Measurements from ENCODE around the gene UBQLN1. TPM values are rescaled to one million over a fixed set of nuclear protein-coding genes. Genes with fewer than 3 reads are reported as not detected.

Gene UBQLN1
- total RNA-seq, 1 experiment from 2014 or later: 111 TPM

DNA sequence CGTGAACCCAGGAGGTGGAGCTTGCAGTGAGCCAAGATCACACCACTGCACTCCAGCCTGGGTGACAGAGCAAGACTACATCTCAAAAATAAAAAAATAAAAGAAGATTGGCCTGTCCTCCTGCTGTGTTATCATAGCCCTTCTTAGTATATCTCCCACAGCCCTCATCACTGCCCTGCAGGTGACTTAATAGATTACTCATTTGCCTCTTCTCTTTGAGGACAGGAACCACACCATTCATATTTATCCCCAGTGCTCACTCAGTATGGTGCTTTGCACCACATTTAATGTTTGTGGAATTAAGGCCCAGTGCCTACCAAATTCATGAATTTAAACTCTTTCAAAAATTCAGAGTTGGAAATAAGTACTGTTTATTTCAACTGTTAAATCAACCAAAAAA, 74.5 kb downstream of the UBQLN1 start:
- H3K4me1 ChIP-seq (ENCODE audit: insufficient read depth, low read length): no peaks in the 10 kb centered on the region
- Mint-ChIP-seq H3K27ac (no peak overlapping the region; a peak in 1 of 7 replicates), H3K27me3 (ENCODE audit: low read depth) (peaks cover 2% of the 10 kb centered on the region), H3K9me3 (no peaks in the 10 kb centered on the region), H3K4me3 (no peak overlapping the region), H3K4me1 (peaks cover 31 to 39% of the 10 kb centered on the region in 2 experiments), H3K36me3 (ENCODE audit: insufficient read depth in 1 of 3, low read depth in 3 of 3) (peaks cover 0 to 5% (median 4%) of the 10 kb centered on the region in 3 experiments; a peak in 4 of 7 replicates)
- no peak overlapping the region for H4K8ac ChIP-seq (replicated peaks; ENCODE audit: insufficient read length, low read depth, low read length)
- no peak overlapping the region for H3K56ac ChIP-seq (ENCODE audit: insufficient read length, low read depth, low read length)
- no peak overlapping the region for H2BK120ac ChIP-seq (ENCODE audit: low read depth, low read length, poor library complexity, severe bottlenecking)
- no peaks in the 10 kb centered on the region for H3K27me3 ChIP-seq (ENCODE audit: insufficient read depth, low read length)
- no peaks in the 10 kb centered on the region for H3K23me2 ChIP-seq (ENCODE audit: insufficient read length, low read depth, low read length, poor library complexity, severe bottlenecking)
- no peak overlapping the region for H4K5ac ChIP-seq (ENCODE audit: insufficient read length, low read depth, low read length)
- no peaks in the 10 kb centered on the region for H3K79me1 ChIP-seq (ENCODE audit: insufficient read depth, low read depth, low read length, poor library complexity, severe bottlenecking)
- WGBS (ENCODE audit: extremely low coverage, insufficient read length, low lambda C conversion rate): no CpG with 5 or more reads among the region's 1 CpG
- H3K4ac ChIP-seq (ENCODE audit: low read depth, low read length): no peak overlapping the region
- no peaks in the 10 kb centered on the region for H3K9me3 ChIP-seq (ENCODE audit: control insufficient read depth, low read depth, low read length)
- DNase-seq: no peak
- no peak overlapping the region for H4K91ac ChIP-seq (ENCODE audit: insufficient read length, low read depth, low read length)
- H2AFZ ChIP-seq (ENCODE audit: low read length): no peak overlapping the region
- H3K14ac ChIP-seq (ENCODE audit: insufficient read depth, low read length): no peak overlapping the region
- no peak overlapping the region for H2BK20ac ChIP-seq (ENCODE audit: low read depth, low read length, poor library complexity, severe bottlenecking)
- no peak overlapping the region for H3K18ac ChIP-seq (ENCODE audit: insufficient read length, low read depth, low read length)
- no peak overlapping the region for H2BK15ac ChIP-seq (ENCODE audit: low read depth, low read length)
- H3K23ac ChIP-seq (ENCODE audit: insufficient read length, low read depth, low read length): no peak overlapping the region
- no peak overlapping the region for H3K4me2 ChIP-seq (ENCODE audit: insufficient read depth, insufficient read length, low read length)
- no peak overlapping the region for H3K9ac ChIP-seq (ENCODE audit: extremely low read depth, insufficient read length, low read length)
- no peak overlapping the region for H3K27ac ChIP-seq (ENCODE audit: insufficient read length, low read depth, low read length)
- H3T11ph ChIP-seq (ENCODE audit: low read length): no peak overlapping the region
- no peak overlapping the region for H2AK5ac ChIP-seq (ENCODE audit: insufficient read length, low read length)
- no peaks in the 10 kb centered on the region for H4K20me1 ChIP-seq (ENCODE audit: control insufficient read depth, insufficient read depth, insufficient read length)
- H2BK5ac ChIP-seq (ENCODE audit: insufficient read length, low read length): no peak overlapping the region
- no peak overlapping the region for H2BK12ac ChIP-seq (ENCODE audit: insufficient read length, low read depth, low read length)
- no peaks in the 10 kb centered on the region for H3K79me2 ChIP-seq (ENCODE audit: insufficient read depth, low read length)
- TF ChIP-seq, protein P1, sequence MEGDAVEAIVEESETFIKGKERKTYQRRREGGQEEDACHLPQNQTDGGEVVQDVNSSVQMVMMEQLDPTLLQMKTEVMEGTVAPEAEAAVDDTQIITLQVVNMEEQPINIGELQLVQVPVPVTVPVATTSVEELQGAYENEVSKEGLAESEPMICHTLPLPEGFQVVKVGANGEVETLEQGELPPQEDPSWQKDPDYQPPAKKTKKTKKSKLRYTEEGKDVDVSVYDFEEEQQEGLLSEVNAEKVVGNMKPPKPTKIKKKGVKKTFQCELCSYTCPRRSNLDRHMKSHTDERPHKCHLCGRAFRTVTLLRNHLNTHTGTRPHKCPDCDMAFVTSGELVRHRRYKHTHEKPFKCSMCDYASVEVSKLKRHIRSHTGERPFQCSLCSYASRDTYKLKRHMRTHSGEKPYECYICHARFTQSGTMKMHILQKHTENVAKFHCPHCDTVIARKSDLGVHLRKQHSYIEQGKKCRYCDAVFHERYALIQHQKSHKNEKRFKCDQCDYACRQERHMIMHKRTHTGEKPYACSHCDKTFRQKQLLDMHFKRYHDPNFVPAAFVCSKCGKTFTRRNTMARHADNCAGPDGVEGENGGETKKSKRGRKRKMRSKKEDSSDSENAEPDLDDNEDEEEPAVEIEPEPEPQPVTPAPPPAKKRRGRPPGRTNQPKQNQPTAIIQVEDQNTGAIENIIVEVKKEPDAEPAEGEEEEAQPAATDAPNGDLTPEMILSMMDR (conservative IDR thresholded peaks at IDR 0.05): no peak

Data from H9 (cell line).